K562 (cell line): Measurements from ENCODE around the gene ABCA1. TPM values are rescaled to one million over a fixed set of nuclear protein-coding genes. Genes with fewer than 3 reads are reported as not detected.

Experiments
- ATAC-seq: fragments of 200-7000 bp; cut with Tn5 transposase; 3 replicates; pipeline ENCODE4 v1.9.1; 2020; ENCODE audit warnings: moderate library complexity
- BruUV-seq: library from RNA; stranded (reverse); fragments of 400-500 nt; replicated peaks from 2 replicates; lab custom pipeline; 2021; lab: Mats Ljungman, UMichigan
- CTCF ChIA-PET: fragments of 300-600 bp; formaldehyde crosslinking; extraction: SDS; loops from one replicate; lab custom pipeline; 2021; ENCODE audit warnings: low intra/inter-chr PET ratio; lab: Yijun Ruan, JAX
- POLR2A ChIA-PET: fragments of 300-600, 350-650 bp; sonication (Branson Sonifier 250); formaldehyde crosslinking; extraction: SDS; loops from one replicate; lab custom pipeline; 2021; ENCODE audit warnings: antibody characterized with exemption, inconsistent platforms; lab: Yijun Ruan, JAX
- DNase-seq, 4 experiments: peaks; one replicate each; pipeline versions ENCODE4 v3.0.0 to v3.0.0-alpha.2; 2011 to 2018; ENCODE audit warnings: low spot score in 3 of 4, mixed read lengths in 3 of 4; ENCODE audit errors: extremely low read depth in 1 of 4
- FAIRE-seq: peaks from 2 replicates; lab custom pipeline; 2011; peaks lifted over from hg19 to GRCh38; lab: Jason Lieb, UNC
- H2AFZ ChIP-seq: 2 replicates; pipeline ENCODE4 v1.6.0; 2011; ENCODE audit warnings: low read depth, low read length, control low read depth, inconsistent platforms
- H3K27ac ChIP-seq: fragments of 200-600 bp; 3 replicates; pipeline ENCODE4 v1.8.0; 2011; ENCODE audit warnings: low read depth, mild to moderate bottlenecking, control low read depth, inconsistent platforms, low read length, moderate library complexity, mixed read lengths; ENCODE audit errors: extremely low read depth
- H3K27me3 ChIP-seq, 2 experiments: fragments of 300-600 bp in 1 of 2; 2 replicates in 1 of 2; 3 replicates in 1 of 2; pipeline versions ENCODE4 v1.6.0 to v1.8.0; 2011; ENCODE audit warnings: inconsistent platforms in 2 of 2, low read length in 2 of 2, mild to moderate bottlenecking in 1 of 2, mixed read lengths in 1 of 2, moderate library complexity in 1 of 2; ENCODE audit not compliant: control insufficient read depth in 2 of 2, insufficient read depth in 2 of 2
- H3K36me3 ChIP-seq: fragments of 300-600 bp; 3 replicates; pipeline ENCODE4 v1.8.0; 2011; ENCODE audit warnings: mild to moderate bottlenecking, low read length, inconsistent platforms; ENCODE audit not compliant: control insufficient read depth, insufficient read depth
- H3K4me1 ChIP-seq, 2 experiments: fragments of 200-600 bp in 1 of 2; replicated peaks in 1 of 2; 2 replicates in 1 of 2; 3 replicates in 1 of 2; pipeline versions ENCODE4 v1.5.1 to v1.8.0; 2011; ENCODE audit warnings: inconsistent platforms in 2 of 2, low read length in 2 of 2, mild to moderate bottlenecking in 1 of 2, mixed read lengths in 1 of 2, moderate library complexity in 1 of 2; ENCODE audit not compliant: control insufficient read depth in 2 of 2, insufficient read depth in 2 of 2
- H3K4me2 ChIP-seq: 2 replicates; pipeline ENCODE4 v1.6.1; 2011; ENCODE audit warnings: low read length, control low read depth, inconsistent platforms, mixed read lengths; ENCODE audit not compliant: insufficient read depth
- H3K4me3 ChIP-seq: fragments of 200-600 bp; sonication (generic), shearing (Covaris generic); 2 replicates; pipeline ENCODE4 v1.5.1; 2016; ENCODE audit warnings: control low read depth, inconsistent platforms
- H3K79me2 ChIP-seq: fragments of 200-600 bp; 3 replicates; pipeline ENCODE4 v1.8.0; 2011; ENCODE audit warnings: low read length, inconsistent platforms; ENCODE audit not compliant: control insufficient read depth, insufficient read depth
- H3K9ac ChIP-seq, 2 experiments: 2 replicates each; pipeline versions ENCODE4 v1.6.0 to v1.6.1; 2011; ENCODE audit warnings: low read depth in 2 of 2, low read length in 2 of 2, control low read depth in 1 of 2, inconsistent platforms in 1 of 2, mild to moderate bottlenecking in 1 of 2, mixed read lengths in 1 of 2; ENCODE audit not compliant: insufficient read depth in 1 of 2
- H3K9me1 ChIP-seq: one replicate; pipeline ENCODE4 v1.6.0; 2011; ENCODE audit warnings: inconsistent platforms, mild to moderate bottlenecking, low read length, moderate library complexity; ENCODE audit not compliant: control insufficient read depth, insufficient read depth
- H3K9me3 ChIP-seq: replicated peaks from 2 replicates; pipeline ENCODE4 v1.5.1; 2011; ENCODE audit warnings: low read depth, low read length, inconsistent platforms; ENCODE audit not compliant: control insufficient read depth, insufficient read depth
- H4K20me1 ChIP-seq: replicated peaks from 2 replicates; pipeline ENCODE4 v1.6.1; 2011; ENCODE audit warnings: low read length, inconsistent platforms, mixed read lengths; ENCODE audit not compliant: control insufficient read depth, insufficient read depth
- CCAR2 ChIP-seq: fragments of 200-400 bp; formaldehyde crosslinking; IDR thresholded peaks from 2 replicates; pipeline ENCODE4 v1.6.1; 2017; ENCODE audit warnings: mild to moderate bottlenecking, low read depth, low read length
- CHD4 ChIP-seq: fragments of 200-600 bp; sonication (generic); IDR thresholded peaks from 3 replicates; pipeline ENCODE4 v1.6.1; 2012; ENCODE audit warnings: low read depth, mild to moderate bottlenecking, mixed read lengths, low read length, inconsistent platforms; ENCODE audit not compliant: insufficient read depth, insufficient replicate concordance, poor library complexity, severe bottlenecking
- CTCFL ChIP-seq: IDR thresholded peaks from 2 replicates; pipeline ENCODE4 v1.6.1; 2011; ENCODE audit warnings: borderline replicate concordance, low read depth, mild to moderate bottlenecking, moderate library complexity, low read length; ENCODE audit not compliant: insufficient read depth, poor library complexity, severe bottlenecking
- ELF2 ChIP-seq: fragments of 250-450 bp; sonication (Bioruptor Pico); IDR thresholded peaks from 2 replicates; pipeline ENCODE4 v1.5.0; 2021; ENCODE audit warnings: mild to moderate bottlenecking
- GATA2 ChIP-seq: sonication (generic); formaldehyde crosslinking; IDR thresholded peaks from 2 replicates; pipeline ENCODE4 v1.4.0; 2020; ENCODE audit warnings: mild to moderate bottlenecking, missing genetic modification reagents
- HINFP ChIP-seq: fragments of 450-650 bp; conservative IDR thresholded peaks from 2 replicates; pipeline ENCODE4 v1.6.1; 2016; ENCODE audit warnings: missing genetic modification characterization, low read depth, mild to moderate bottlenecking, control low read depth, missing compliant biosample characterization
- HIVEP1 ChIP-seq: fragments of 250-450 bp; sonication (Bioruptor Pico); IDR thresholded peaks from 2 replicates; pipeline ENCODE4 v1.4.0; 2020; ENCODE audit warnings: mild to moderate bottlenecking
- KLF16 ChIP-seq: IDR thresholded peaks from 2 replicates; pipeline ENCODE4 v1.6.1; 2016; ENCODE audit warnings: antibody characterized with exemption
- L3MBTL2 ChIP-seq: fragments of 450-650 bp; IDR thresholded peaks from 2 replicates; pipeline ENCODE4 v1.6.1; 2016; ENCODE audit warnings: mild to moderate bottlenecking, moderate library complexity
- MAFG ChIP-seq: fragments of 450-650 bp; conservative IDR thresholded peaks from 2 replicates; pipeline ENCODE4 v1.6.1; 2016; ENCODE audit warnings: missing genetic modification characterization, missing compliant biosample characterization
- POLR2AphosphoS5 ChIP-seq: IDR thresholded peaks from 2 replicates; pipeline ENCODE4 v1.6.1; 2011; ENCODE audit warnings: mild to moderate bottlenecking, low read depth, low read length, moderate library complexity; ENCODE audit not compliant: control insufficient read depth, insufficient read depth
- SREBF1 ChIP-seq: fragments of 150-350 bp; IDR thresholded peaks from 2 replicates; pipeline ENCODE4 v1.6.1; 2014; ENCODE audit warnings: antibody characterized with exemption, low read depth, low read length, borderline replicate concordance
- SRF ChIP-seq, 2 experiments: fragments of 250-450, 450-650 bp in 1 of 2; sonication (Bioruptor Pico) in 1 of 2; sonication (generic) in 1 of 2; formaldehyde crosslinking; IDR thresholded peaks; 2 replicates each; pipeline versions ENCODE4 v1.5.0 to v1.5.1; 2020 to 2022; ENCODE audit warnings: mild to moderate bottlenecking in 1 of 2, missing genetic modification reagents in 1 of 2
- TAF9B ChIP-seq: fragments of 450-650 bp; IDR thresholded peaks from 2 replicates; pipeline ENCODE4 v1.6.1; 2018; ENCODE audit warnings: mild to moderate bottlenecking; ENCODE audit not compliant: partially characterized antibody
- XRCC5 ChIP-seq: fragments of 200-400 bp; formaldehyde crosslinking; IDR thresholded peaks from 2 replicates; pipeline ENCODE4 v1.6.1; 2017; ENCODE audit warnings: low read depth, mild to moderate bottlenecking, low read length
- ZFPM2 ChIP-seq: fragments of 250-450 bp; sonication (Bioruptor Pico); IDR thresholded peaks from 2 replicates; pipeline ENCODE4 v1.5.1; 2022; ENCODE audit warnings: mild to moderate bottlenecking
- WGBS: fragments of 100-300 bp; shearing (Covaris generic); methylation state at CpG from one replicate; pipeline ENCODE4 v1.1.6; 2016; ENCODE audit warnings: low coverage, mixed read lengths; ENCODE audit not compliant: insufficient coverage; ENCODE audit errors: missing lambda C conversion rate; 5-methylcytosine and 5-hydroxymethylcytosine counted together
- in situ Hi-C: fragments of 300-500 bp; cut with MboI; formaldehyde crosslinking; loops from 4 replicates; pipeline ENCODE4 v1.15.0; 2018; ENCODE audit warnings: inconsistent platforms, mixed read lengths
- intact Hi-C: fragments of 100-400 bp; cut with micrococcal nuclease; formaldehyde crosslinking; loops from 2 replicates; pipeline ENCODE4 v1.14.2; 2022
- polyA plus RNA-seq, 8 experiments: library from polyadenylated mRNA; depleted of rRNA in 4 of 8; stranded (reverse) in 5 of 8; unstranded in 3 of 8; fragments of >200 nt; fragmentation: Nextera tagmentation in 2 of 8; fragmentation: Illumina TruSeq in 1 of 8; extraction: Ambion mirVana in 2 of 8; extraction: Trizol in 1 of 8; gene quantifications; 2 replicates each; pipeline versions ENCODE4 v1.2.1 to v1.2.3, GENCODE V29; 2011 to 2014; ENCODE audit warnings: inconsistent platforms in 1 of 8, missing spikeins in 1 of 8
- total RNA-seq, 7 experiments: library from RNA; depleted of rRNA in 6 of 7; stranded (reverse); fragments of >200 nt in 6 of 7; fragmentation: Illumina TruSeq in 2 of 7; extraction: Trizol in 2 of 7; gene quantifications; 2 replicates each; pipeline versions ENCODE4 v1.2.1 to v1.2.3, GENCODE V29; 2011 to 2021; ENCODE audit warnings: low replicate concordance in 1 of 7

The ABCA1 gene
- total and polyA plus RNA-seq, 9 of the 15 experiments (the other 6 are each of a cell fraction or from before 2014, with no cell fraction given), result under 0.01 to 0.18 (median 0.02) TPM; not detected in 5

- Histone ChIP-seq H2AFZ (no peak overlapping the region), H3K4me1 (no peaks in the 10 kb centered on the region; a peak in 2 of 5 replicates), H3K27ac (no peak overlapping the region), H4K20me1 (no peaks in the 10 kb centered on the region), H3K9me1 (no peaks in the 10 kb centered on the region), H3K79me2 (no peaks in the 10 kb centered on the region), H3K4me3 (no peak overlapping the region), H3K9ac (no peak overlapping the region), H3K9me3 (no peaks in the 10 kb centered on the region), H3K4me2 (no peak overlapping the region), H3K27me3 (peaks cover 3 to 10% of the 10 kb centered on the region in 2 experiments; a peak in 2 of 5 replicates), H3K36me3 (no peaks in the 10 kb centered on the region)
- POLR2A ChIA-PET, result no interaction called here
- CTCF ChIA-PET, result interaction anchor here (0.5 kb wide), 1 partner anchor 1273 kb away, joined by 5 read pairs; no protein-coding TSS in a partner anchor
- in situ Hi-C loops (no loop called here), intact Hi-C loops (no loop called here)
- no peak for TF ChIP-seq CTCFL
- no peak for TF ChIP-seq SRF (CRISPR knock-in tag; IDR thresholded peaks at IDR 0.05)
- TF ChIP-seq XRCC5, result no peak
- TF ChIP-seq L3MBTL2, result no peak
- TF ChIP-seq CCAR2, result no peak
- TF ChIP-seq MAFG, result no peak
- no peak for TF ChIP-seq GATA2 (CRISPR knock-in tag)
- TF ChIP-seq POLR2AphosphoS5, result no peak
- TF ChIP-seq KLF16, result no peak
- TF ChIP-seq ZFPM2, result no peak
- no peak for TF ChIP-seq ELF2 (CRISPR knock-in tag)
- no peak for TF ChIP-seq HIVEP1 (CRISPR knock-in tag)
- TF ChIP-seq HINFP (tag), result no peak
- no peak for TF ChIP-seq CHD4
- TF ChIP-seq SREBF1, result no peak
- no peak for TF ChIP-seq TAF9B
- ATAC-seq, result no peak
- no TSS peak for BruUV-seq
- no peak for DNase-seq
- FAIRE-seq, result no peak
- 3% methylated on average over 6 of the region's 6 CpGs for WGBS
Observed at GRCh38 chr9:104977168-104977567, 49.2 kb upstream of the ABCA1 start.
